HEK293 (cell line): ENCODE measurements around the gene LPIN3.

Experiments used
- CTCF ChIA-PET: fragments of 350-600 bp; formaldehyde crosslinking; extraction: SDS; loops from one replicate; lab custom pipeline; 2021; ENCODE audit warnings: antibody characterized with exemption; lab: Yijun Ruan, JAX
- POLR2A ChIA-PET: fragments of 300-600 bp; formaldehyde crosslinking; extraction: SDS; loops from one replicate; lab custom pipeline; 2020; ENCODE audit warnings: antibody characterized with exemption, inconsistent platforms; lab: Yijun Ruan, JAX
- H3K27ac ChIP-seq: fragments of 200-500 bp; sonication (Bioruptor generic); 2 replicates; pipeline ENCODE4 v1.5.1; 2014; ENCODE audit warnings: low read depth, low read length, control low read depth, inconsistent platforms; ENCODE audit errors: extremely low read depth
- H3K36me3 ChIP-seq, 2 experiments: fragments of 200-500 bp in 1 of 2; sonication (Bioruptor generic) in 1 of 2; 1 replicate in 1 of 2; 2 replicates in 1 of 2; pipeline ENCODE4 v1.5.1; 2014 to 2017; ENCODE audit warnings: inconsistent platforms in 2 of 2, low read length in 2 of 2; ENCODE audit not compliant: control insufficient read depth in 2 of 2, insufficient read depth in 1 of 2
- H3K4me1 ChIP-seq: fragments of 200-500 bp; sonication (Bioruptor generic); 2 replicates; pipeline ENCODE4 v1.5.1; 2014; ENCODE audit warnings: mild to moderate bottlenecking, low read length, inconsistent platforms; ENCODE audit not compliant: control insufficient read depth, insufficient read depth
- H3K4me3 ChIP-seq: 2 replicates; pipeline ENCODE4 v1.5.1; 2011; ENCODE audit warnings: low read depth, mild to moderate bottlenecking, control low read depth, low read length, moderate library complexity
- H3K9me3 ChIP-seq: fragments of 200-500 bp; sonication (Bioruptor generic); 2 replicates; pipeline ENCODE4 v1.5.1; 2014; ENCODE audit warnings: low read depth, low read length, inconsistent platforms; ENCODE audit not compliant: control insufficient read depth, insufficient read depth
- ELK4 ChIP-seq: IDR thresholded peaks from 2 replicates; pipeline ENCODE4 v1.6.1; 2011; ENCODE audit warnings: mild to moderate bottlenecking, low read depth, low read length, borderline replicate concordance
- INSM2 ChIP-seq: fragments of 450-650 bp; formaldehyde crosslinking; IDR thresholded peaks from 2 replicates; pipeline ENCODE4 v1.5.1; 2016; ENCODE audit warnings: missing biosample characterization, missing genetic modification characterization
- SP2 ChIP-seq: fragments of 450-650 bp; formaldehyde crosslinking; IDR thresholded peaks from 2 replicates; pipeline ENCODE4 v1.5.1; 2016; ENCODE audit warnings: missing biosample characterization, missing genetic modification characterization
- SP7 ChIP-seq: fragments of 450-650 bp; formaldehyde crosslinking; IDR thresholded peaks from 2 replicates; pipeline ENCODE4 v1.5.1; 2016; ENCODE audit warnings: missing biosample characterization, missing genetic modification characterization
- ZBTB26 ChIP-seq: fragments of 450-650 bp; formaldehyde crosslinking; optimal IDR thresholded peaks from 2 replicates; pipeline ENCODE3; 2016; ENCODE audit warnings: missing biosample characterization, mild to moderate bottlenecking, missing genetic modification characterization
- ZFHX2 ChIP-seq: fragments of 450-650 bp; formaldehyde crosslinking; conservative IDR thresholded peaks from 2 replicates; pipeline ENCODE4 v1.5.1; 2016; ENCODE audit warnings: missing biosample characterization, missing genetic modification characterization
- ZFP41 ChIP-seq: fragments of 450-650 bp; formaldehyde crosslinking; IDR thresholded peaks from 2 replicates; pipeline ENCODE4 v1.5.1; 2016; ENCODE audit warnings: missing biosample characterization, missing genetic modification characterization, borderline replicate concordance
- ZNF112 ChIP-seq: fragments of 450-650 bp; formaldehyde crosslinking; IDR thresholded peaks from 2 replicates; pipeline ENCODE4 v1.5.0; 2017; ENCODE audit warnings: missing biosample characterization, missing genetic modification characterization
- ZNF211 ChIP-seq: fragments of 450-650 bp; formaldehyde crosslinking; IDR thresholded peaks from 2 replicates; pipeline ENCODE4 v1.5.1; 2016; ENCODE audit warnings: low read depth, missing biosample characterization, missing genetic modification characterization
- ZNF473 ChIP-seq: fragments of 450-650 bp; formaldehyde crosslinking; IDR thresholded peaks from 2 replicates; pipeline ENCODE4 v1.5.1; 2017; ENCODE audit warnings: missing biosample characterization, missing genetic modification characterization
- ZNF600 ChIP-seq: fragments of 450-650 bp; formaldehyde crosslinking; IDR thresholded peaks from 2 replicates; pipeline ENCODE4 v1.5.1; 2016; ENCODE audit warnings: missing biosample characterization, missing genetic modification characterization
- ZNF658 ChIP-seq: fragments of 450-650 bp; formaldehyde crosslinking; IDR thresholded peaks from 2 replicates; pipeline ENCODE4; 2016; ENCODE audit warnings: missing biosample characterization, missing genetic modification characterization
- TF ChIP-seq, protein P1 (sequence below): fragments of 450-650 bp; formaldehyde crosslinking; IDR thresholded peaks from 2 replicates; pipeline ENCODE4 v1.5.1; 2017; ENCODE audit warnings: missing biosample characterization, missing genetic modification characterization
- TF ChIP-seq, protein P2 (sequence below): fragments of 450-650 bp; formaldehyde crosslinking; IDR thresholded peaks from 2 replicates; pipeline ENCODE4 v1.5.1; 2016; ENCODE audit warnings: missing biosample characterization, missing genetic modification characterization
- TF ChIP-seq, protein P3 (sequence below): fragments of 450-650 bp; formaldehyde crosslinking; IDR thresholded peaks from 2 replicates; pipeline ENCODE4 v1.5.1; 2016; ENCODE audit warnings: missing biosample characterization, missing genetic modification characterization

LPIN3 gene

GRCh38 chr20:41344938-41345728 lies 4.5 kb downstream of the LPIN3 start (continued):
- TF ChIP-seq, protein P1, sequence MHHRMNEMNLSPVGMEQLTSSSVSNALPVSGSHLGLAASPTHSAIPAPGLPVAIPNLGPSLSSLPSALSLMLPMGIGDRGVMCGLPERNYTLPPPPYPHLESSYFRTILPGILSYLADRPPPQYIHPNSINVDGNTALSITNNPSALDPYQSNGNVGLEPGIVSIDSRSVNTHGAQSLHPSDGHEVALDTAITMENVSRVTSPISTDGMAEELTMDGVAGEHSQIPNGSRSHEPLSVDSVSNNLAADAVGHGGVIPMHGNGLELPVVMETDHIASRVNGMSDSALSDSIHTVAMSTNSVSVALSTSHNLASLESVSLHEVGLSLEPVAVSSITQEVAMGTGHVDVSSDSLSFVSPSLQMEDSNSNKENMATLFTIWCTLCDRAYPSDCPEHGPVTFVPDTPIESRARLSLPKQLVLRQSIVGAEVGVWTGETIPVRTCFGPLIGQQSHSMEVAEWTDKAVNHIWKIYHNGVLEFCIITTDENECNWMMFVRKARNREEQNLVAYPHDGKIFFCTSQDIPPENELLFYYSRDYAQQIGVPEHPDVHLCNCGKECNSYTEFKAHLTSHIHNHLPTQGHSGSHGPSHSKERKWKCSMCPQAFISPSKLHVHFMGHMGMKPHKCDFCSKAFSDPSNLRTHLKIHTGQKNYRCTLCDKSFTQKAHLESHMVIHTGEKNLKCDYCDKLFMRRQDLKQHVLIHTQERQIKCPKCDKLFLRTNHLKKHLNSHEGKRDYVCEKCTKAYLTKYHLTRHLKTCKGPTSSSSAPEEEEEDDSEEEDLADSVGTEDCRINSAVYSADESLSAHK (tag by site-specific recombination), result no peak

DNA sequence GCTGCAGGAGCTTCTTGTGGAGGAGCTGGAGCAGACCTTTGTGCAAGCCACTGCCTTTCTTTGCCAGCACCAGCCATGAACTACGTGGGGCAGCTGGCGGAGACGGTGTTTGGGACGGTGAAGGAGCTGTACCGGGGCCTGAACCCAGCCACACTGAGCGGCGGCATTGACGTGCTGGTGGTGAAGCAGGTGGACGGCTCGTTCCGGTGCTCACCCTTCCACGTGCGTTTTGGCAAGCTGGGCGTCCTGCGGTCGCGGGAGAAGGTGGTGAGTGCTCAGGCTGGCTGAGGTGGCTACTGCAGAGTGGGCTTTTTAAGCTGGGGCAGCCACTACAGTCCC lies 5.1 kb downstream of the LPIN3 start:
- Histone ChIP-seq H3K9me3 (no peaks in the 10 kb centered on the region), H3K4me1 (no peaks in the 10 kb centered on the region; the same call in 1 of the 2 replicates), H3K36me3 (peaks cover 0 to 49% of the 10 kb centered on the region in 2 experiments; a peak in 1 of 3 replicates), H3K27ac (no peak overlapping the region), H3K4me3 (no peak overlapping the region)
- ChIA-PET POLR2A (no interaction called here), CTCF (no interaction called here)
- TF ChIP-seq ZNF211 (tag by site-specific recombination) (no peak), ZNF112 (no peak), ZBTB26 (tag by site-specific recombination) (no peak), ELK4 (no peak), ZNF658 (tag by site-specific recombination) (no peak), SP7 (tag by site-specific recombination) (no peak), ZNF473 (no peak), ZNF600 (tag by site-specific recombination) (peak; percentile 38; the same call in 1 of the 2 replicates)

DNA sequence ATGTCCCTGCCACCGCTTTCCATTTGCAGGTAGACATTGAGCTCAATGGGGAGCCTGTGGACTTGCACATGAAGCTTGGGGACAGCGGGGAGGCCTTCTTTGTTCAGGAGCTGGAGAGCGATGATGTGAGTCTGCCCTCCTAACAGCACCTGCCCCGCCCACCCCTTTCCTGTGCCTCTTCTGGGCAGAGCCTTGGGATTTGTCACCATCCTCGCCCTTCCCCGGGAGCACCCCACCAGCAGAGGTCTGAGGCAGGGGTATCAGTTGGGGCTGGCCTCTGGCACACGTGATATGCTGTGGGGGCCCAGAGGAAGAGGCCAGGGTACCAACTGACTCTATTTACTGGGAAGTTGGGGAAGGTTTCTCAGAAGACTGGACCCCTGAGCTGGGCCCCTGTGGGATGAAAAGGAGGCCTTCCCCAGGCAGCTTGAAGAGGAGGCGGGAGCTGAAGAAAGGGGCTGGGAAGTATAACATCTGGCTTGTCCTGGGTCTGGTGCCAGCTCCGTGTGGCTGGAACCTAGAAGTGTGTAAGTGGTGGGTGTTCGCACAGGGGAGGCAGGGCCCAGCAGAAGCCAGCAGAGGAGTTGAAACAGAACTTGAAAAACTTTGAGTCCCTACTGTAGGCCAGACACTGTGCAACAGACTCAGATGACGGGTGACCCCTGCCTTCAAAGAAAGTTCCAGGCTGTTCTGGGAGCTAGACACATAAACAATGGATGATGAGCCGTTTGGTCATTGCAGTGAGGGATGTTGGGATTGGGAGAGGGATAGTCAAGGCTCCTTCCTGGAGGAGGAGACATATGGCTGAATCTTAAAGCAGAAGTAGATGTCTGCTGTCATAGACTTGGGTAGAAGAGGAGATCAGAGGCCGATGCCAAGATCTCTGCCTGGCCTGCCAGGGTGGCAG lies 7.2 kb downstream of the LPIN3 start:
- Histone ChIP-seq H3K36me3 (peaks cover 0 to 64% of the 10 kb centered on the region in 2 experiments; a peak in 1 of 3 replicates), H3K4me3 (no peak overlapping the region), H3K4me1 (no peaks in the 10 kb centered on the region), H3K9me3 (no peaks in the 10 kb centered on the region), H3K27ac (no peak overlapping the region)
- ChIA-PET CTCF (interaction anchor here (0.6 kb wide), 1 partner anchor 8 kb away, joined by 5 read pairs; no protein-coding TSS in a partner anchor), POLR2A (no interaction called here)
- TF ChIP-seq ZFHX2 (tag by site-specific recombination), result 0 out of 2 replicates have a peak, but pooled peaks have one; percentile 21
- TF ChIP-seq SP2 (tag by site-specific recombination), result peak; percentile 18; the same call in 1 of the 2 replicates
- TF ChIP-seq INSM2 (tag by site-specific recombination), result no peak
- TF ChIP-seq, protein P2, sequence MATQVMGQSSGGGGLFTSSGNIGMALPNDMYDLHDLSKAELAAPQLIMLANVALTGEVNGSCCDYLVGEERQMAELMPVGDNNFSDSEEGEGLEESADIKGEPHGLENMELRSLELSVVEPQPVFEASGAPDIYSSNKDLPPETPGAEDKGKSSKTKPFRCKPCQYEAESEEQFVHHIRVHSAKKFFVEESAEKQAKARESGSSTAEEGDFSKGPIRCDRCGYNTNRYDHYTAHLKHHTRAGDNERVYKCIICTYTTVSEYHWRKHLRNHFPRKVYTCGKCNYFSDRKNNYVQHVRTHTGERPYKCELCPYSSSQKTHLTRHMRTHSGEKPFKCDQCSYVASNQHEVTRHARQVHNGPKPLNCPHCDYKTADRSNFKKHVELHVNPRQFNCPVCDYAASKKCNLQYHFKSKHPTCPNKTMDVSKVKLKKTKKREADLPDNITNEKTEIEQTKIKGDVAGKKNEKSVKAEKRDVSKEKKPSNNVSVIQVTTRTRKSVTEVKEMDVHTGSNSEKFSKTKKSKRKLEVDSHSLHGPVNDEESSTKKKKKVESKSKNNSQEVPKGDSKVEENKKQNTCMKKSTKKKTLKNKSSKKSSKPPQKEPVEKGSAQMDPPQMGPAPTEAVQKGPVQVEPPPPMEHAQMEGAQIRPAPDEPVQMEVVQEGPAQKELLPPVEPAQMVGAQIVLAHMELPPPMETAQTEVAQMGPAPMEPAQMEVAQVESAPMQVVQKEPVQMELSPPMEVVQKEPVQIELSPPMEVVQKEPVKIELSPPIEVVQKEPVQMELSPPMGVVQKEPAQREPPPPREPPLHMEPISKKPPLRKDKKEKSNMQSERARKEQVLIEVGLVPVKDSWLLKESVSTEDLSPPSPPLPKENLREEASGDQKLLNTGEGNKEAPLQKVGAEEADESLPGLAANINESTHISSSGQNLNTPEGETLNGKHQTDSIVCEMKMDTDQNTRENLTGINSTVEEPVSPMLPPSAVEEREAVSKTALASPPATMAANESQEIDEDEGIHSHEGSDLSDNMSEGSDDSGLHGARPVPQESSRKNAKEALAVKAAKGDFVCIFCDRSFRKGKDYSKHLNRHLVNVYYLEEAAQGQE (tag by site-specific recombination), result peak; percentile 47
- no peak for TF ChIP-seq ZFP41
- TF ChIP-seq, protein P3, sequence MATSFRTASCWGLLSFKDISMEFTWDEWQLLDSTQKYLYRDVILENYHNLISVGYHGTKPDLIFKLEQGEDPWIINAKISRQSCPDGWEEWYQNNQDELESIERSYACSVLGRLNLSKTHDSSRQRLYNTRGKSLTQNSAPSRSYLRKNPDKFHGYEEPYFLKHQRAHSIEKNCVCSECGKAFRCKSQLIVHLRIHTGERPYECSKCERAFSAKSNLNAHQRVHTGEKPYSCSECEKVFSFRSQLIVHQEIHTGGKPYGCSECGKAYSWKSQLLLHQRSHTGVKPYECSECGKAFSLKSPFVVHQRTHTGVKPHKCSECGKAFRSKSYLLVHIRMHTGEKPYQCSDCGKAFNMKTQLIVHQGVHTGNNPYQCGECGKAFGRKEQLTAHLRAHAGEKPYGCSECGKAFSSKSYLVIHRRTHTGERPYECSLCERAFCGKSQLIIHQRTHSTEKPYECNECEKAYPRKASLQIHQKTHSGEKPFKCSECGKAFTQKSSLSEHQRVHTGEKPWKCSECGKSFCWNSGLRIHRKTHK (tag by site-specific recombination), result no peak
